Measurements from ENCODE around the gene NOP16. TPM values are rescaled to one million over a fixed set of nuclear protein-coding genes. Genes with fewer than 3 reads are reported as not detected.

NOP16 gene
- total RNA-seq, 6 experiments from 2014 or later, result 27.8 to 48.7 (median 33.2) TPM

DNA sequence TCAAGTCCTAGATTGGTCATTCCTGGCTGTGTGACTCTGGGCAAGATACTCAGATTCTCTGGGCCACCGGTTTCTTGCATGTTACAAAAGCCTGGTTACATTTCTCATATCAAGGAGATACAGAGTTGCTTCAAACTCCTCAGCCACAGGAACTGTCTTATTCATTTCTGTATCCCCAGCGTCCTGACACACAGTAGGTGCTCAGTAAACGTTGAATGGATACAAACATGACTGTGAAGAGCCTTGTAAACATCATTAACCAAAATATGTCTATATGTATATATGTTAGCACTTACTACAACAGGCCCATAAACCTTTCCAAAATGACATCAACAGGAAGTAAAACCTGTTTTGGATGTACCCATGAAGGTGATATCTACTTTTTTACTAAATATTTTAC is 26.3 kb upstream of the NOP16 start:
- peaks cover 6% of the 10 kb centered on the region for H3K27me3 Mint-ChIP-seq (ENCODE audit: insufficient read depth)
- H3K27ac Mint-ChIP-seq, result peak overlapping the region; percentile 84
- no peak for DNase-seq
- H3K9me3 Mint-ChIP-seq, result no peaks in the 10 kb centered on the region
- peaks cover 59% of the 10 kb centered on the region for H3K4me1 Mint-ChIP-seq (ENCODE audit: low read depth)
- H3K36me3 Mint-ChIP-seq (ENCODE audit: low read depth), result peaks cover 20% of the 10 kb centered on the region
- H3K4me3 Mint-ChIP-seq, result peak overlapping the region; percentile 94
- TF ChIP-seq, protein P1, sequence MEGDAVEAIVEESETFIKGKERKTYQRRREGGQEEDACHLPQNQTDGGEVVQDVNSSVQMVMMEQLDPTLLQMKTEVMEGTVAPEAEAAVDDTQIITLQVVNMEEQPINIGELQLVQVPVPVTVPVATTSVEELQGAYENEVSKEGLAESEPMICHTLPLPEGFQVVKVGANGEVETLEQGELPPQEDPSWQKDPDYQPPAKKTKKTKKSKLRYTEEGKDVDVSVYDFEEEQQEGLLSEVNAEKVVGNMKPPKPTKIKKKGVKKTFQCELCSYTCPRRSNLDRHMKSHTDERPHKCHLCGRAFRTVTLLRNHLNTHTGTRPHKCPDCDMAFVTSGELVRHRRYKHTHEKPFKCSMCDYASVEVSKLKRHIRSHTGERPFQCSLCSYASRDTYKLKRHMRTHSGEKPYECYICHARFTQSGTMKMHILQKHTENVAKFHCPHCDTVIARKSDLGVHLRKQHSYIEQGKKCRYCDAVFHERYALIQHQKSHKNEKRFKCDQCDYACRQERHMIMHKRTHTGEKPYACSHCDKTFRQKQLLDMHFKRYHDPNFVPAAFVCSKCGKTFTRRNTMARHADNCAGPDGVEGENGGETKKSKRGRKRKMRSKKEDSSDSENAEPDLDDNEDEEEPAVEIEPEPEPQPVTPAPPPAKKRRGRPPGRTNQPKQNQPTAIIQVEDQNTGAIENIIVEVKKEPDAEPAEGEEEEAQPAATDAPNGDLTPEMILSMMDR (IDR thresholded peaks at IDR 0.05), result no peak

DNA sequence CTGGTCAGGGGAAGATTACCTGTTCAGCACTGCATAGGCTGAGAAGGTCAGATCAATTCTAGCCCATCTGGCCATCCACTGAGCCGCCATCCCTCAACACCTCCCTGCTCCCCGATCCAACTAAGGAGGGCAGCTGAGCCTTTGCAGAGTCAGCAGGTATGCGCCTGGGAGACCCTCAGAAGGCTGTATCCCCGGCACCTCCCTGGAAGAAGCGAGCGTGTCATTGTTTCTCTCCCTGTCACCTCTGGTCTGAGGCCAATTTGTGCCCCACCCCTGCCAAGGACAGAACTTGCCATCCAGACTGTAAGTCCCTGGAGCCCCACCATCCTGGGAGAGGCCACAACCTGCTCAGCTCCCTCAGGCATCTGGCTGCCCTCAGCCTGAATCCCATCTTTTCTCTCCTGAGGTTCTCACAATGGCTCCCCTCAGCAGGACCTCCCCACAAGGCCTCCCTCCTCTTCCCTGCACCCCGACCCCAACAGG is 25.4 kb upstream of the NOP16 start:
- H3K27ac Mint-ChIP-seq, result peak overlapping the region; percentile 75
- no peak for DNase-seq
- peaks cover 21% of the 10 kb centered on the region for H3K36me3 Mint-ChIP-seq (ENCODE audit: low read depth)
- H3K27me3 Mint-ChIP-seq (ENCODE audit: insufficient read depth), result peaks cover 1% of the 10 kb centered on the region
- TF ChIP-seq, protein P1 (IDR thresholded peaks at IDR 0.05), result no peak
- H3K4me3 Mint-ChIP-seq, result peak overlapping the region; percentile 94
- H3K9me3 Mint-ChIP-seq, result no peaks in the 10 kb centered on the region
- H3K4me1 Mint-ChIP-seq (ENCODE audit: low read depth), result peaks cover 59% of the 10 kb centered on the region

DNA sequence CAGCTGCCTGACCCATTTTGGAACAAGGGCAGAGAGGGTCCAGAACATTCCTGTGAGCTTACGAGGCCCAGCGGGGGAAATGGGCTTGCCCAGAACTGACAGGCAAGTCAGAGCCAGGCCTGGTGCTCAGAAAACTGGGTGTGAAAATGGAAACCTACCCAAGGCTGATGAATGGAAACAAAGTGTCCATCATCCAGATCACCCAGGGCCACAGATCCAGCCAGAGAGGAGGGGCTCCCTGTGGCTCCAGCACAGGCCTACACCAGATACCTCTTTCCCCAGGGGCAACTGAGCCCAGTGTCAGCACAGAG is 24.8 kb upstream of the NOP16 start:
- TF ChIP-seq, protein P1 (IDR thresholded peaks at IDR 0.05), result no peak
- H3K27ac Mint-ChIP-seq, result peak overlapping the region; percentile 75

DNA sequence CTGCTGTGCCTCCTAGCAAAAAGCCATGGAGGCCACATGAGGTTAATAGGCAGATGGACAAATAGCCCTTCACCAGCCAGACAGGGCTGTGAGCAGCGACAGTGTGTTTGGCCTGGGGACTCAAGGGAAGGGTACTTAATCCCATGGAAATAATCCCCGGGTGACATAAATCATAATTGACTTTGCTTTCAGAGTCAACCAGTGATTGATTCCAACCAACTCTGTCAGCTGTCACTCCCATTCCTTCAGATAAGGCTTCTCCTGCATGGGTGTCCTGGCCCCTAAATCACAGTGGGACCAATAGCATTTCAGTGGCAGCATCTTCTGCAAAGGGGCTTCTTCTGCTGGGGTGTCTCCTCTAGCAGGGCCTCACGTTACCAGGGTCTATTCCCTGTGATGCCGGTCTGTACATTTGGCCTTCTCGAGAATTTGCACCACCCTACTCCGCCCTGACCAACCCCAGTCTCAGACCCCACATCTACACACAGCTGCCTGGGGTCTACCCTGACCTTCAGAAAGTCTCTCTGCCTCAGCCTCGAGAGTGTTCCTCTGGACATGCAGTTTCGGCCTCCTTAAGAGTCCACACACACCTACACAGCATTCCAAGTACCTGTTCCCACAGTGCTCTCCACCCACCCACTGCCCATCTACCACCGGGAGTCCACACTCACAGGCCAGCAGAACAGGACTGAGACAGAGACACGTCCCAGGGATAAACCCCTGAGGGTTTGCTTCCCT is 24.3 kb upstream of the NOP16 start:
- H3K27ac Mint-ChIP-seq, result peak overlapping the region; percentile 75

More for the DNA sequence above, 24.8 kb upstream of the NOP16 start:
- peaks cover 21% of the 10 kb centered on the region for H3K36me3 Mint-ChIP-seq (ENCODE audit: low read depth)
- no peaks in the 10 kb centered on the region for H3K9me3 Mint-ChIP-seq
- peak; percentile 33 for DNase-seq
- peak overlapping the region; percentile 94 for H3K4me3 Mint-ChIP-seq
- H3K4me1 Mint-ChIP-seq (ENCODE audit: low read depth), result peaks cover 59% of the 10 kb centered on the region
- peaks cover 1% of the 10 kb centered on the region for H3K27me3 Mint-ChIP-seq (ENCODE audit: insufficient read depth)

DNA sequence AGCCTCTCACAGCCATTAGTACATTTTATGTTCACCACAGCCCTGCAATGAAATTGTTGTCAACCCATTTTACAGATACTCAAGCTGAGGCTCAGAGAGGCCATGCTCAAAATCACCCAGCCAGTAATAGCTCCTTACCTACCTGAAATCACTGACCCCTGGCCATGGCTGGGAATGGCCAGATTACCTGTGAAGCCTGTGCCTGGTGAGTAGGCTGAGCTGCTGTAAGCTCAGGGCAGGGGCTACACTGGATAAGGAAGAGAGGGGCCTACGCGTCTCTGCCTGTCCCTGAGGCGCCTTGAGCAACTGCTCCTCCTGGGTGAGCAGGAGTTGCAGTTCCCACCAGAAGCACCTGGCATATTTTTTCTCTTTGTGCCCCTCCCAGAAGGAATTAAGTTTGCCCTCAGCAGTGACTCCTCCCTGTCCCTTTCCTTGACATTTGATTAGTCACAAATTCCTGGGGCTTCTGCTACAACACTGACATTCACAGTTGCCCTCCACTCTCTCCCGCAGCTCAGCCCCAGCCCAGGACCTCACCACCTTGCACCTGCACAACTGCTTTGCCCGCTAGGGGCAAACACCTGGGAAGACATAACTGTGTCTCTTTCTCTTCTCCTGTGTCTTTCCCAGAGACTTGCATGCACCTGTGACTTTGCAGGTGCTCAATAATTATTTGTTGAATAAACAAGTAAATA is 22.2 kb upstream of the NOP16 start:
- Mint-ChIP-seq H3K36me3 (ENCODE audit: low read depth) (peaks cover 28% of the 10 kb centered on the region), H3K27me3 (ENCODE audit: insufficient read depth) (no peaks in the 10 kb centered on the region; the same call in none of the 2 replicates), H3K9me3 (no peaks in the 10 kb centered on the region), H3K27ac (no peak overlapping the region), H3K4me1 (ENCODE audit: low read depth) (peaks cover 51% of the 10 kb centered on the region), H3K4me3 (no peak overlapping the region)
- TF ChIP-seq, protein P1 (IDR thresholded peaks at IDR 0.05), result no peak
- DNase-seq, result no peak

More for the DNA sequence above, 24.3 kb upstream of the NOP16 start:
- Mint-ChIP-seq H3K9me3 (no peaks in the 10 kb centered on the region), H3K36me3 (ENCODE audit: low read depth) (peaks cover 21% of the 10 kb centered on the region), H3K4me1 (ENCODE audit: low read depth) (peaks cover 59% of the 10 kb centered on the region), H3K27me3 (ENCODE audit: insufficient read depth) (no peaks in the 10 kb centered on the region; the same call in none of the 2 replicates), H3K4me3 (peak overlapping the region; percentile 94)
- no peak for DNase-seq
- TF ChIP-seq, protein P1 (IDR thresholded peaks at IDR 0.05), result no peak
